Rectal smooth muscle tissue (tissue), 1 donor: Measurements from ENCODE around the gene GGTLC2.
"Not testable (repeated sequence)": the region's sequence is repeated elsewhere in the genome, so short reads cannot be mapped to it uniquely, and the experiment has no call there.

ENCODE experiments used
- H3K27ac ChIP-seq: one replicate; pipeline ENCODE4 v1.7.0; 2013; ENCODE audit warnings: low read depth, low read length, inconsistent platforms
- H3K27me3 ChIP-seq: one replicate; pipeline ENCODE4 v1.7.0; 2013; ENCODE audit warnings: low read length; ENCODE audit not compliant: control insufficient read depth, insufficient read depth
- H3K36me3 ChIP-seq: one replicate; pipeline ENCODE4 v1.7.0; 2013; ENCODE audit warnings: low read length; ENCODE audit not compliant: control insufficient read depth, insufficient read depth
- H3K4me1 ChIP-seq: one replicate; pipeline ENCODE4 v1.7.0; 2013; ENCODE audit warnings: low read length; ENCODE audit not compliant: control insufficient read depth, insufficient read depth
- H3K4me3 ChIP-seq: one replicate; pipeline ENCODE4 v1.7.0; 2013; ENCODE audit warnings: low read length
- H3K9ac ChIP-seq: one replicate; pipeline ENCODE4 v1.7.0; 2013; ENCODE audit warnings: low read length

Gene GGTLC2

DNA sequence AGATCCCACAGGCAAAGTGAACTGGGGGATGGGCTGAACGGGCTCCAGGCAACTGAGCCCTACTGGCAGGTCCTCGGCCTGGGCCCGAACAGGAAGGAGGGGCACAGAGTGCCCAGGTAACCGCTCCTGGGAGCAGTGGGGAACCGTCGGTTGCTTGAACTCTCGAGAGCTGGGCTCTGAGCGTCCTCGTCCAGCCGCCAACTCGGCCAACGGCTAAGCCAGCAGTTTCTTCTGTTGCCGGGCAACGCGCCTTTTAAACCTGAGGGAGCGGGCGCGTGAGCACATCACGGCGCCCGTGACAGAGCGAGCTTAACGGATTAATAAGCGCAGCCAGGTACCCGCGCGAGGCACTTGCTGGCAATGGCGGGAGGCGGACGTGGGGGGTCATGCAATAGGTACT, at the start of gene GGTLC2:
Gene GGTLC2 (plus strand): TSS at position 301 of the 400 bp plus-strand sequence. CDS start 1,732 bp downstream, outside the sequence.
- not testable (repeated sequence) for H3K27me3 ChIP-seq, H3K9ac ChIP-seq, H3K27ac ChIP-seq, H3K36me3 ChIP-seq, H3K4me1 ChIP-seq, H3K4me3 ChIP-seq

DNA sequence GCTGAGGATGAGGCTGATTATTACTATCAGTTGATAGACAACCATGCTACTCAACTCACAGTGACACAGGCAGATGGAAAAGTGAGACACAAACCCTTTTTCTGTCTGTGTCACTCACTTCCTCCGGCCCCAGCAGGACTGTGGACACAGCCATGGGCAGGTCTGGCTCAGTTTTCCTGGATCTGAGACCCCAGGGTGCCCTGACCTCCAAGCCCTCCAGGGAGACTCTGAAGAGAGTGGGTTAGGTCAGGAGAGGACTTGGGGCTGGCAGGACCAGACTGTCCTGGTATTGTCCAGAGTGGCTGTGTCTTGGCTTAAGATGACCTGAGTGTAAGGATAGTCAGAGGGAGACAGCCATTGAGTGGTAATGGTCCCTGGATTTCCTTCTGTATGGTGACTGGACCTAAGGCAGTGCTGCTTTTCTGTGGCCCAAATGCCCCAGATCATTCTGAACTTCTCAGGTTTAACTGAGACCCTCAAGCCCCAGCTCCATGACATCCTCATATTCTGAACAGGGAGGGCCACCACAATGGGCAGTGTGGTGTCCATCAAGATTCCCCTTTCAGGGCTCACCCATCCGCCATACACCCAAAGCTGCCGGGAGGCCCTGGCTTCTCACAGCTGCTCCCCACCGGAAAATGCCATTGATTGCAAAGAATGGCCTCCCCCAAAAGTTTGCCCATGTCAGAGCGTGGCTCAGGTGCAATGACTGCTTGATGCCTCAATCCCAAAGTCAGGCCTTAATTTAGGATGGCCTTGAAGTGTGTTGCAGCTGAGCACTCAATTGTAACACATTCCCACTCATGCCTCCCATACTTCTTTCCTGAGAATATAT, 49.2 kb upstream of the GGTLC2 start:
- Histone ChIP-seq H3K27me3 (peaks cover 2% of the 10 kb centered on the region), H3K4me1 (no peaks in the 10 kb centered on the region), H3K27ac (no peak overlapping the region), H3K9ac (no peak overlapping the region), H3K4me3 (no peak overlapping the region), H3K36me3 (no peaks in the 10 kb centered on the region)

DNA sequence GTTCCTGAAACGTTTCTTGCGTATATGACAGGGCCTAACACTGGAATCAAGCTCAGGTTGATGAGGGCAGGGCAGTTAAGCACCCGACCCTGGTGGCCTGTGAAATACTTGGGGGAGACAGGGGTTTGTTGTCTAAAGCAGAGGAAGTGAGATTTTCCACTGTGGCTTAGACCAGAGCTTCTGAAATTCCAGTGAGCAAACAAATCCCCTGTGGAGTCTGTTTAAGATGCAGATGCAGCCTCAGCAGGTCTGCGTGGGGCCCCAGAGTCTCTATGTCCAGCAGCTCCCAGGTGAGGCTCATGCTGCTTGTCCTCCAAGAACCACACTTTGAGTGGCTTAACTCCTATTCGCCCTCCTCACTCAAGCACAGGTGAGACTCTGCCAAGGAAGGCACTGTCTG, 46.3 kb upstream of the GGTLC2 start:
- Histone ChIP-seq H3K27me3 (no peaks in the 10 kb centered on the region), H3K4me3 (no peak overlapping the region), H3K27ac (no peak overlapping the region), H3K9ac (no peak overlapping the region), H3K4me1 (no peaks in the 10 kb centered on the region), H3K36me3 (no peaks in the 10 kb centered on the region)

DNA sequence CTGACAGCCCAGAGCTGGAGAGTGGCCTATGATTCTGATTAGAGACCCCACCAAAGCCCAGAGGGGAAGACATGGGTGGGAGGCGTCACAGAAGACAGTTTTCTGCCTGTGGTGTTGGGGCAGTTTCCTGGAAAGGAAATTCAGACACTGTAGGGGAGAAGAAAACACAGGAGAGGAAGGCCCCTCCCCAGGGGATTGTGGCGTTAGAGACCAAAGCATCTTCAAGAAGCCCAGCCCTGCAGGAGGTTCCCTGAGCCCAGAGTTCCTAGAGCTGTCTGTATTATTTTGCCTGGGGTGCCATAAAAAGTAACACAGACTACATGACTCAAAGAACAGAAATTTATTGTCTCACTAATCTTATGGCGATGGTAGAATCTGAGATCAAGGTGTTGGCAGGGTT, 45.2 kb upstream of the GGTLC2 start:
- Histone ChIP-seq H3K27ac (no peak overlapping the region), H3K4me3 (no peak overlapping the region), H3K36me3 (no peaks in the 10 kb centered on the region), H3K4me1 (no peaks in the 10 kb centered on the region), H3K27me3 (no peaks in the 10 kb centered on the region), H3K9ac (no peak overlapping the region)

DNA sequence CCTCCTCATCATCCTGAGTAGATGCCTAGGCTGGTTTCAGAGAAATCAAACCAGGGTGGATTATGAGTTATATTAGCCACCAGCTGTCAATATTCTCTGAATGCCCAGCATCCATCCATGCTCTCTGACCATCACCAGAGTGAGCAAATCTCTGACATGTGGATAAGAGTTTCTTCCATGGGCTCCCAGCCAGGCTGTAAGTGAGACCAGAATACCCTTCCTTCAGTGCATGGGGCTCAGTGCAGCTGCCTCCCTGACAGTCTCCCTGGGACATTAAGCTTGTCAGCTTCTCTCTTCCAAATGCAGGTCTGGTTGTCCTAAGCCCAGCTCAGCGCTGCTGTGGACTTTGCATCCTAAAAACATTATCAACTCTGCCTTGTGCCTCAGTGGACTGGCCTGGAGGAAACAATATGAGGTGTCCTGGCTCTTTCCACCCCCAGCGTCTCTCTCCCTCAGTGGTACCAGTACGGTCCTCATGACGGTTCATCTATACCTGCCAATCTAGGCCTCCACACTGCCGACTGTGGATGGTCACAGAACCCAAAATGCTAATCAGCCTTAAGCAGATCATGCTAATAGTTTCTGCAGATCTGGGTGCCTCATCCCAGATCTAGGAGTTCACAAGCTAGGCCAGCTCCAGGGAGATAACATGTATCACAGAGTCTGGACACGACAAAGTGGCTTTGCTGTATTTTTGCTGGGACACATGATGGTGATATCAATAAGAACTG, 43.7 kb upstream of the GGTLC2 start:
- Histone ChIP-seq H3K4me3 (no peak overlapping the region), H3K36me3 (no peaks in the 10 kb centered on the region), H3K9ac (no peak overlapping the region), H3K4me1 (no peaks in the 10 kb centered on the region), H3K27ac (no peak overlapping the region), H3K27me3 (no peaks in the 10 kb centered on the region)

DNA sequence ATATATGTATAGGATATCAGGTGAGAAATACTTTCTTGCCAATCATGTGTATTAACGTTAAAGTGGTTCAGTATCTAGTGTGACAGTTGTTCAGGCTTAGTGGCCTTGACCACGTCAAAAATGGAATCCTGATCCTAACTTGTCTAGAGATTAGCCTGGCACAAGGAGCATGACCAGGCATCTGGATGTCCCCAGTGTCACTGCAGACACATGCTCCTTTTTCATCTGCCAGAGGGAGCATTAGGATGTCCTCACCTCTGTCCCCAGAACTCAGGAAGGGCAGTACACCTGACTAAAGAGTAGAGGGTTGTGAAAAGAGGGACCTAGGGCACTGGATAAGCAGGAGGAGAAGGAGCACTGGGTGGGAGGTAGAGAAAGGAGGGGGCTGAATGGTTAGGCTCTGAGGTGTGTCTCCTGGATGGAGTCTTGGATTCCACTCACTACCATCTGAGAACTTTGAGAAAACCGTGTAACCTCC, 40.9 kb upstream of the GGTLC2 start:
- Histone ChIP-seq H3K27me3 (no peaks in the 10 kb centered on the region), H3K27ac (no peak overlapping the region), H3K36me3 (no peaks in the 10 kb centered on the region), H3K9ac (no peak overlapping the region), H3K4me3 (no peak overlapping the region), H3K4me1 (no peaks in the 10 kb centered on the region)

DNA sequence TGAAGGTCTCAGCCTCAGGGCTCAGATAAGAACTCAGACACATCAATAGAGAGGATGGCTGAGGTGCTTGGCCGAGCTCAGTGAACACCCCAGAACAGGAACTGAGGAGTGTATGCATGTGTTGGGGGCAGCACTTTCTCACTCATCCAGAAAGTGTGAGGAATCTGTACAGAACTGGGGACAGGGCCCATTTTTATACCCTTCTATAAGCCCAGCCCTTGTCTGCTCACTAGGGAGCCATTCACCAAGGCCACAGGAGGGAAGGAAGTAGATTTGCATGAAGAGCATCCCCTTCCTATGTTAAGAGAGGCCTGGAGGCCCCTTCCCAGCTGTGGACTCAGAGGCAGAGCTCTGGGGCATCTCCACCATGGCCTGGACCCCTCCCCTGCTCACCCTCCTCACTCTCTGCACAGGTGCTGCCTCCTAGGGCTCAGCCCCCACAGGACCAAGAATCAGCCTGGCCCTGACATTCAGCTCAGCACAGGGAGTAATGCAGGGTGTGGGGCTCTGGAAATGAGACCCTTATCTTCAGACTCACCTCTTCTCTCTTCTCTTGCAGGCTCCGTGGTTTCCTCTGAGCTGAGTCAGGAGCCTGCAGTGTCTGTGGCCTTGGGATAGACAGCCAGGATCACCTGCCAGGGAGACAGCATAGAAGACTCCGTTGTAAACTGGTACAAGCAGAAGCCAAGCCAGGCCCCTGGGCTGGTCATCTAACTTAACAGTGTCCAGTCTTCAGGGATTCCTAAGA, 39.9 kb upstream of the GGTLC2 start:
- Histone ChIP-seq H3K27me3 (no peaks in the 10 kb centered on the region), H3K36me3 (no peaks in the 10 kb centered on the region), H3K9ac (no peak overlapping the region), H3K27ac (no peak overlapping the region), H3K4me1 (no peaks in the 10 kb centered on the region), H3K4me3 (no peak overlapping the region)

DNA sequence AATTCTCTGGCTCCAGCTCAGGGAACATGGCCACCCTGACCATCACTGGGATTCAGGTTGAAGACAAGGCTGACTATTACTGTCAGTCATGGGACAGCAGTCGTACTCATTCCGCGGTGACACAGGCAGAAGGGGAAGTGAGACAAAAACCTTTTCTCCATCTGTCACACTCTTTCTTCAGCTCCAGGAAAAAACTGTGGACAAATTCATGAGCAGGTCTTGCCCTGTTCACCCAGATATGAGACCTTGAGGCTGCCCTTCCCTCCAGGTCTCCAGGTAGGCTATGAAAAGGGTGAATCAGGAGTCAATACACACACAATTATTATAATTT, 39.4 kb upstream of the GGTLC2 start:
- H3K4me3 ChIP-seq, result no peak overlapping the region
- H3K36me3 ChIP-seq, result no peaks in the 10 kb centered on the region
- no peaks in the 10 kb centered on the region for H3K27me3 ChIP-seq
- H3K4me1 ChIP-seq, result no peaks in the 10 kb centered on the region
- no peak overlapping the region for H3K27ac ChIP-seq
- no peak overlapping the region for H3K9ac ChIP-seq

DNA sequence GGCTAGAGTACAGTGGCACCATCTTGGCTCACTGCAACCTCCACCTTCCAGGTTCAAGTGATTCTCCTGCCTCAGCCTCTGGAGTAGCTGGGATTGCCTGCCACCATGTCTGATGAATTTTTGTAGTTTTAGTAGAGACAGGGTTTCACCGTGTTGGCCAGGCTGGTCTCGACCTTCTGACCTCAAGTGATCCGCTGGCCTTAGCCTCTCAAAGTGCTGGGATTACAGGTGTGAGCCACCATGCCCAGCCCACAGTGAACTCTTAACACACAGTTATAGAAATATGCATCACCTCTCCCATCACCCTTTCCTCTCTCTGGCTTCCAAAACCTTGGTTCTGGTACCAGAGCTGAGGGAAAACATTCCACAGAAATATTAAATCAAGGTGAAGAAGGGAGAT, 36.4 kb upstream of the GGTLC2 start:
- H3K27me3 ChIP-seq, H3K27ac ChIP-seq, H3K4me3 ChIP-seq, H3K9ac ChIP-seq, H3K36me3 ChIP-seq, H3K4me1 ChIP-seq: not testable (repeated sequence)

DNA sequence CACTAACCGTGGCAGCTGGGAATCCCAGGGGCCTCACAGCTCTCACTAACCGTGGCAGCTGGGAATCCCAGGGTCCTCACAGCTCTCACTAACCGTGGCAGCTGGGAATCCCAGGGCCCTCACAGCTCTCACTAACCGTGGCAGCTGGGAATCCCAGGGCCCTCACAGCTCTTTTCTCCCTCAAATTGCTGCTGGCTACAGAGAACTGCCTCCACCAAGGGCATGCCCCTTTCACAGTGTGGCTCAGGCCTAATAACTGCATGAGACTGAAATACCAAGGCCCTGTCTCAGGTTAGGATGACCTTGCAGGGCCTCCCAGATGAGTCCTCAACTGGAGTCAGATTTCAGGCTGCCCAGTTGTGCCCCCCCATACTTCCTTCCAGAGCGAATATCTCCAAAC, 35.1 kb upstream of the GGTLC2 start:
- Histone ChIP-seq H3K4me1 (no peaks in the 10 kb centered on the region), H3K36me3 (no peaks in the 10 kb centered on the region), H3K4me3 (no peak overlapping the region), H3K27ac (no peak overlapping the region), H3K27me3 (no peaks in the 10 kb centered on the region), H3K9ac (no peak overlapping the region)

DNA sequence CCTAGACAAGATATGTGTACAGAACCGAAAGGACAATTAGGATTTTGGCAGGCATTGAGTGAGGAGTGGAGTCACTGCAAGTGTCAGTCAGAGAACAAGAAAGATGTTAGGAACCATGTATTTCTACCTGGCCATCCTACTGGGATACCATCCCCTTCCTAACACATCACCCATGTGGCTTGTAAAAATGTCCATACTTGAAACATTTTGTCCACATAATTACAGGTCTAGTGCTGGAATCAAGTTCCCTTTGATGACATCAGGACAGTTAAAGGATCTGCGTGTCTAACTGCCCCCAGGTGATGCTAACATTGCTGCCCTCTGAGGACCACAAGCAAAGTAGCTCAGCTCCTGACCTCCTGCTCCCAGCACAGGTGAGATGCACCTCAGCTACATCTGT, 31.9 kb upstream of the GGTLC2 start:
- no peaks in the 10 kb centered on the region for H3K4me1 ChIP-seq
- no peaks in the 10 kb centered on the region for H3K27me3 ChIP-seq
- no peak overlapping the region for H3K4me3 ChIP-seq
- H3K27ac ChIP-seq, result no peak overlapping the region
- no peaks in the 10 kb centered on the region for H3K36me3 ChIP-seq
- no peak overlapping the region for H3K9ac ChIP-seq

DNA sequence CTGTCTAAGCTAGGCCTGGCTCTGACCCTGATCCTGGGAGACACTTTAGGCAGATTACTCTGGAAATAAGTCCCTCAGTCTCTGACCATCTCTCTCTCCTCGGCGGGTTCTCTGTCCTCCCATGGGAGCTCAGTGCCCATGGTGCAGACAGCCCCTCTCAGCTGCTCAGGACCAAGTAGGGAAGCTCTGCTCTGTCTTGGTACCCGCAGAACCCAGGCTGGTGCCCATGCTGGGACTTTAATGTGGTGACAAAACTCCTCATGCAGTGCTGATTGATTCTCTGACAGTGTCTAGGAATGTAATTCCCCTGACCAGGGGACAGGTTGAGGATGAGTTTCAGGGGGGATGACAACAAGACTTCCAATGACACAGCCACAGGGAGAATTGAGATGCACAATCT, 30.3 kb upstream of the GGTLC2 start:
- Histone ChIP-seq H3K27ac (no peak overlapping the region), H3K4me1 (no peaks in the 10 kb centered on the region), H3K36me3 (no peaks in the 10 kb centered on the region), H3K27me3 (no peaks in the 10 kb centered on the region), H3K4me3 (no peak overlapping the region), H3K9ac (no peak overlapping the region)
